HG03460 (cell line): ENCODE data around the gene CLNK.
A peak's percentile ranks its signal among the peaks of the same experiment; 100 is the strongest.

Experiments
- ATAC-seq: cut with Tn5 transposase; IDR thresholded peaks from one replicate; pipeline ENCODE4 v1.9.1; 2021; ENCODE audit not compliant: unreplicated experiment

CLNK gene

GRCh38 chr4:10526429-10527222 is 157.9 kb downstream of the CLNK start:
- ATAC-seq, result no peak

- no peak for ATAC-seq
These were observed 160.3 kb downstream of the CLNK start for GRCh38 chr4:10524196-10524833.

- ATAC-seq, result no peak
These were observed 163.1 kb downstream of the CLNK start for GRCh38 chr4:10521424-10521823.

- ATAC-seq, result no peak
These were observed 174.8 kb downstream of the CLNK start for GRCh38 chr4:10509733-10510132.

- no peak for ATAC-seq
These were observed 178.5 kb downstream of the CLNK start for GRCh38 chr4:10506077-10506476.

GRCh38 chr4:10504570-10505179 is 179.9 kb downstream of the CLNK start:
- no peak for ATAC-seq

- ATAC-seq, result no peak
These were observed 181.9 kb downstream of the CLNK start for GRCh38 chr4:10502717-10503116.

- no peak for ATAC-seq
These were observed 183.8 kb downstream of the CLNK start for GRCh38 chr4:10500776-10501175.

- no peak for ATAC-seq
These were observed 188.4 kb downstream of the CLNK start for GRCh38 chr4:10496200-10496599.

GRCh38 chr4:10495651-10496050 is 188.9 kb downstream of the CLNK start:
- ATAC-seq, result no peak

GRCh38 chr4:10492464-10492863 is 192.1 kb downstream of the CLNK start:
- ATAC-seq, result no peak

- ATAC-seq, result no peak
These were observed 193.2 kb downstream of the CLNK start for GRCh38 chr4:10491401-10491800.

GRCh38 chr4:10490996-10491395 is 193.6 kb downstream of the CLNK start:
- ATAC-seq, result no peak

GRCh38 chr4:10482913-10483312 is 201.7 kb downstream of the CLNK start:
- ATAC-seq, result no peak

GRCh38 chr4:10480616-10481015 is 204.0 kb downstream of the CLNK start:
- ATAC-seq, result no peak

- no peak for ATAC-seq
These were observed 205.9 kb downstream of the CLNK start for GRCh38 chr4:10478621-10479020.

- no peak for ATAC-seq
These were observed 214.1 kb downstream of the CLNK start for GRCh38 chr4:10470505-10470904.

GRCh38 chr4:10466161-10466560 is 218.4 kb downstream of the CLNK start:
- no peak for ATAC-seq

- ATAC-seq, result no peak
These were observed 221.7 kb downstream of the CLNK start for GRCh38 chr4:10462876-10463275.

GRCh38 chr4:10461850-10462400 is 222.6 kb downstream of the CLNK start:
- ATAC-seq, result no peak

GRCh38 chr4:10461091-10461849 is 223.3 kb downstream of the CLNK start:
- ATAC-seq, result peak; percentile 81
